ENCODE data around the gene PML. TPM values are rescaled to one million over a fixed set of nuclear protein-coding genes. Genes with fewer than 3 reads are reported as not detected.

PML gene
- total RNA-seq: 54.7 and 74.0 TPM in 2 replicates

GRCh38 chr15:73994413-73994883, at the start of gene PML:
PML (plus strand) TSS chr15:73994716; CDS start chr15:73994813, 97 bp downstream.

GRCh38 chr15:73991726-73992593, 2.6 kb upstream of the PML start, which contains the start of gene STOML1:
STOML1 (minus strand) TSS chr15:73992295; CDS start chr15:73992223, 72 bp downstream.

GRCh38 chr15:74082450-74082849, 87.9 kb downstream of the PML start, which contains the start of gene GOLGA6A:
GOLGA6A (minus strand) TSS chr15:74082550; CDS start chr15:74082509, 41 bp downstream.

Other genes with a start within 250 kb of the PML start
- 0.52 and 2.0 TPM in 2 replicates for gene INSYN1, start 241.4 kb upstream of the PML start, total RNA-seq
- not detected in 2 replicates for gene TBC1D21, start 121.2 kb upstream of the PML start, total RNA-seq
- 47.2 and 63.7 TPM in 2 replicates for gene LOXL1, start 68.3 kb upstream of the PML start, total RNA-seq
- 9.7 and 23.5 TPM in 2 replicates for gene STOML1, start 2.4 kb upstream of the PML start, total RNA-seq
- 6.9 TPM in 1 of 2 replicates, not detected in the other for gene GOLGA6A, start 87.8 kb downstream of the PML start, total RNA-seq
- gene ISLR2, start 135.9 kb downstream of the PML start, total RNA-seq: 4.4 TPM in 1 of 2 replicates, not detected in the other
- gene ISLR, start 179.0 kb downstream of the PML start, total RNA-seq: 64.9 and 90.8 TPM in 2 replicates
- gene STRA6, start 208.1 kb downstream of the PML start, total RNA-seq: 0.80 and 13.1 TPM in 2 replicates
- 6.1 TPM in 1 of 2 replicates, not detected in the other for gene CCDC33, start 241.6 kb downstream of the PML start, total RNA-seq

Data from epithelial cell of alveolus of lung (primary cell).